Gastroesophageal sphincter (tissue), 3 donors: ENCODE measurements around the gene TUBGCP3.

Experiments
- EP300 ChIP-seq: sonication (generic); formaldehyde crosslinking; IDR thresholded peaks from one replicate; pipeline ENCODE4 v1.6.1; 2017; ENCODE audit warnings: antibody characterized with exemption, mild to moderate bottlenecking
- POLR2A ChIP-seq, 2 donors: fragments of 450-650 bp; IDR thresholded peaks; one replicate each; pipeline ENCODE4 v1.6.1; 2017; ENCODE audit warnings: antibody characterized with exemption in 2 of 2, mild to moderate bottlenecking in 2 of 2, moderate library complexity in 1 of 2
- POLR2AphosphoS5 ChIP-seq: sonication (generic); formaldehyde crosslinking; IDR thresholded peaks from one replicate; pipeline ENCODE4 v1.6.1; 2017; ENCODE audit warnings: antibody characterized with exemption
- TF ChIP-seq, protein P1 (sequence below), 4 experiments: fragments of 200-600 bp in 2 of 4; fragments of 450-650 bp in 2 of 4; sonication (generic) in 1 of 4; IDR thresholded peaks; one replicate each; pipeline ENCODE4 v1.5.1; 2017 to 2019; ENCODE audit warnings: antibody characterized with exemption in 4 of 4, mild to moderate bottlenecking in 2 of 4, moderate library complexity in 2 of 4

DNA sequence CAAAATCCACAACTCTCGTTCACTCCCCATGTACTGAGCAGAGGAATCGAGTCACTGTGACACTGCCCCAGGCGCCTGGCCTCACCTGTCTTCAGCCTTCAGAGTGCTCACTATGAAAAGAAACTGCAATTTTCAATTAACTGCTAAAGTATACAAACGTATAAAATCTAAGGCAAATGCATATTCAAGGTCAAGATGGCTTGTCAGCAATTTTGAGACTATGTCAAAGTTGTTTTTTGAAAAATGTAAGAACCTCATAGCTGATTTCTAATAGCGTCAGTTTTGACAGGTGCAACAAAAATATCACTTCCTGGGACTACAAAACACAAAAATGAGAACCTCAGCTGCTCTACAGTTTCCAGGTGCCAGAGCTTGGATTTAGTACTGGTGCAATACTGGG, 31.4 kb downstream of the TUBGCP3 start:
- TF ChIP-seq POLR2A (IDR thresholded peaks at IDR 0.05) (no peak), POLR2AphosphoS5 (no peak), EP300 (no peak)
- TF ChIP-seq, protein P1, sequence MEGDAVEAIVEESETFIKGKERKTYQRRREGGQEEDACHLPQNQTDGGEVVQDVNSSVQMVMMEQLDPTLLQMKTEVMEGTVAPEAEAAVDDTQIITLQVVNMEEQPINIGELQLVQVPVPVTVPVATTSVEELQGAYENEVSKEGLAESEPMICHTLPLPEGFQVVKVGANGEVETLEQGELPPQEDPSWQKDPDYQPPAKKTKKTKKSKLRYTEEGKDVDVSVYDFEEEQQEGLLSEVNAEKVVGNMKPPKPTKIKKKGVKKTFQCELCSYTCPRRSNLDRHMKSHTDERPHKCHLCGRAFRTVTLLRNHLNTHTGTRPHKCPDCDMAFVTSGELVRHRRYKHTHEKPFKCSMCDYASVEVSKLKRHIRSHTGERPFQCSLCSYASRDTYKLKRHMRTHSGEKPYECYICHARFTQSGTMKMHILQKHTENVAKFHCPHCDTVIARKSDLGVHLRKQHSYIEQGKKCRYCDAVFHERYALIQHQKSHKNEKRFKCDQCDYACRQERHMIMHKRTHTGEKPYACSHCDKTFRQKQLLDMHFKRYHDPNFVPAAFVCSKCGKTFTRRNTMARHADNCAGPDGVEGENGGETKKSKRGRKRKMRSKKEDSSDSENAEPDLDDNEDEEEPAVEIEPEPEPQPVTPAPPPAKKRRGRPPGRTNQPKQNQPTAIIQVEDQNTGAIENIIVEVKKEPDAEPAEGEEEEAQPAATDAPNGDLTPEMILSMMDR (IDR thresholded peaks at IDR 0.05): no peak
